MCF 10A (cell line): Measurements from ENCODE around the gene KCNV2. TPM values are rescaled to one million over a fixed set of nuclear protein-coding genes. Genes with fewer than 3 reads are reported as not detected.

Experiments used
- BruUV-seq: library from RNA; stranded (reverse); fragments of 400-500 nt; replicated peaks from 2 replicates; lab custom pipeline; 2021; lab: Mats Ljungman, UMichigan
- CTCF ChIA-PET: fragments of 300-600 bp; sonication (Branson Sonifier 250); formaldehyde crosslinking; extraction: SDS; loops from one replicate; lab custom pipeline; 2021; ENCODE audit warnings: antibody characterized with exemption, inconsistent platforms; lab: Yijun Ruan, JAX
- POLR2A ChIA-PET: fragments of 300-600, 350-650 bp; sonication (Branson Sonifier 250); formaldehyde crosslinking; extraction: SDS; loops from one replicate; lab custom pipeline; 2020; ENCODE audit warnings: antibody characterized with exemption, inconsistent platforms; lab: Yijun Ruan, JAX
- DNase-seq: peaks from one replicate; pipeline ENCODE4 v3.0.0-alpha.2; 2018; ENCODE audit not compliant: unreplicated experiment
- H3K27ac Mint-ChIP-seq: one replicate; pipeline ENCODE4 v1.8.0; 2022; ENCODE audit warnings: mild to moderate bottlenecking, low read depth, mixed read lengths; ENCODE audit not compliant: unreplicated experiment
- H3K27me3 Mint-ChIP-seq: one replicate; pipeline ENCODE4 v1.8.0; 2022; ENCODE audit warnings: mixed read lengths; ENCODE audit not compliant: insufficient read depth, unreplicated experiment
- H3K36me3 Mint-ChIP-seq: one replicate; pipeline ENCODE4 v1.8.0; 2022; ENCODE audit warnings: mild to moderate bottlenecking, moderate library complexity, mixed read lengths; ENCODE audit not compliant: insufficient read depth, unreplicated experiment
- H3K4me1 Mint-ChIP-seq: one replicate; pipeline ENCODE4 v1.8.0; 2022; ENCODE audit warnings: mixed read lengths; ENCODE audit not compliant: insufficient read depth, unreplicated experiment
- H3K4me3 Mint-ChIP-seq: one replicate; pipeline ENCODE4 v1.8.0; 2022; ENCODE audit warnings: mild to moderate bottlenecking, moderate library complexity, mixed read lengths; ENCODE audit not compliant: unreplicated experiment
- H3K9me3 Mint-ChIP-seq: one replicate; pipeline ENCODE4 v1.8.0; 2022; ENCODE audit warnings: mixed read lengths; ENCODE audit not compliant: unreplicated experiment
- CTCF ChIP-seq: fragments of 200-600 bp; IDR thresholded peaks from one replicate; pipeline ENCODE4 v1.8.0; 2022; ENCODE audit warnings: antibody characterized with exemption, mild to moderate bottlenecking; ENCODE audit not compliant: unreplicated experiment
- intact Hi-C: fragments of 100-400 bp; cut with micrococcal nuclease; formaldehyde crosslinking; loops from 2 replicates; pipeline ENCODE4 v1.14.1; 2022
- total RNA-seq: library from RNA; stranded (reverse); gene quantifications from 2 replicates; pipeline ENCODE4 v1.2.3, GENCODE V29; 2022

Gene KCNV2
- total RNA-seq, 1 experiment from 2014 or later = not detected

GRCh38 chr9:2686911-2687310, 30.4 kb upstream of the KCNV2 start:
- H3K27me3 Mint-ChIP-seq = no peaks in the 10 kb centered on the region

GRCh38 chr9:2688636-2689035, 28.7 kb upstream of the KCNV2 start:
- ChIA-PET POLR2A (no interaction called here), CTCF (interaction anchor here (1.0 to 1.4 kb wide), 2 partner anchors 13 to 39 kb away, joined by 3 to 4 read pairs; no protein-coding TSS in a partner anchor)
- Mint-ChIP-seq H3K4me1 (no peaks in the 10 kb centered on the region), H3K9me3 (no peaks in the 10 kb centered on the region), H3K36me3 (peaks cover 7% of the 10 kb centered on the region), H3K27ac (no peak overlapping the region), H3K27me3 (no peaks in the 10 kb centered on the region), H3K4me3 (no peak overlapping the region)
- no TSS peak for BruUV-seq
- no peak for DNase-seq
- no peak for TF ChIP-seq CTCF
- intact Hi-C loops = no loop called here

More at GRCh38 chr9:2686911-2687310, 30.4 kb upstream of the KCNV2 start:
- Mint-ChIP-seq H3K9me3 (no peaks in the 10 kb centered on the region), H3K4me3 (no peak overlapping the region), H3K36me3 (peaks cover 7% of the 10 kb centered on the region), H3K4me1 (no peaks in the 10 kb centered on the region), H3K27ac (no peak overlapping the region)
- no peak for DNase-seq
- no TSS peak for BruUV-seq
- CTCF ChIA-PET = no interaction called here
- intact Hi-C loops = no loop called here
- POLR2A ChIA-PET = no interaction called here
- TF ChIP-seq CTCF = no peak

GRCh38 chr9:2691212-2691611, 26.1 kb upstream of the KCNV2 start:
- CTCF ChIA-PET = no interaction called here
- H3K9me3 Mint-ChIP-seq = no peaks in the 10 kb centered on the region
- intact Hi-C loops = no loop called here
- no peaks in the 10 kb centered on the region for H3K27me3 Mint-ChIP-seq
- POLR2A ChIA-PET = interaction anchor here (0.9 kb wide), 1 partner anchor 9 kb away, joined by 3 read pairs; no protein-coding TSS in a partner anchor
- DNase-seq = no peak
- BruUV-seq = no TSS peak
- peaks cover 7% of the 10 kb centered on the region for H3K36me3 Mint-ChIP-seq
- H3K4me1 Mint-ChIP-seq = no peaks in the 10 kb centered on the region
- H3K4me3 Mint-ChIP-seq = no peak overlapping the region
- no peak for TF ChIP-seq CTCF
- no peak overlapping the region for H3K27ac Mint-ChIP-seq

DNA sequence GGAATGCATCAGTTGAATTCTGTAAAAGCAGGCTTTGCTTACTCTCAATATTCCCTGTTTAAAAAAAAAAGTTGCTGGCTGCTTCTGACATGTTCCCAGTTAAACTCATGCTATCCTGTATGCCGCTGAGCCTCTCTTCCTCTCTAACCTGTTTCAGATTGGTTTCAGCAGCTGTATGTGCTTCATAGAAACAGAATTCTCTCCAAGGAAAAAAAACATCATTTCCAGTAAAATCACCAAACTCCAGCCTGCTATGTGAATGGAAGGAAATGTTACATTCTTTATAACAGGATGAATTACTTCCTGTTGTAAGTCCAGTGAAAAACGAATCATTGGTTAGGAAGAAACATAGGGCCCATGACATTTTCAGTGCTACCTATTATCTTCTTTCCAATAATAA, 25.7 kb upstream of the KCNV2 start:
- H3K36me3 Mint-ChIP-seq = peaks cover 7% of the 10 kb centered on the region
- intact Hi-C loops = no loop called here
- POLR2A ChIA-PET = interaction anchor here (0.9 kb wide), 1 partner anchor 9 kb away, joined by 3 read pairs; no protein-coding TSS in a partner anchor
- no peak for DNase-seq
- no peak overlapping the region for H3K4me3 Mint-ChIP-seq
- no peaks in the 10 kb centered on the region for H3K9me3 Mint-ChIP-seq
- no peak overlapping the region for H3K27ac Mint-ChIP-seq
- no peaks in the 10 kb centered on the region for H3K4me1 Mint-ChIP-seq
- CTCF ChIA-PET = interaction anchor here (0.5 kb wide), 1 partner anchor 11 kb away, joined by 3 read pairs; no protein-coding TSS in a partner anchor
- BruUV-seq = no TSS peak
- no peak for TF ChIP-seq CTCF
- H3K27me3 Mint-ChIP-seq = no peaks in the 10 kb centered on the region
